ENCODE measurements around the gene MTHFD1L.

DNA sequence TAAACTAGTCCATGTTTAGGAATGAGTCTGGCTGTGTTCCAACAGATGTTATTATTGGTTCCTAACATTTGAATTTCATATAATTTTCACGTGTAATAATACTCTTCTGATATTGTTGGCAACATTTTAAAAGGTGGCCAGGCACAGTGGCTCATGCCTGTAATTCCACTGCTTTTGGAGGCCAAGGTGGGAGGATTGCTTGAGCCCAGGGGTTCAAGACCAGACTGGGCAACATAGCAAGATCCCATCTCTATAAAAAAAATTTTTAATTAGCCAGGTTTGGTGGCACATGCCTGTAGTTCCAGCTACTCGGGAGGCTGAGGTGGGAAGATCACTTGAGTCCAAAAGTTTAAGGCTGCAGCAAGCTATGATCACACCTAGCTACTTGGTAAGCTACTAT is 116.2 kb downstream of the MTHFD1L start:
- no peak for TF ChIP-seq POLR2AphosphoS5 (IDR thresholded peaks at IDR 0.05)
- TF ChIP-seq, protein P1, sequence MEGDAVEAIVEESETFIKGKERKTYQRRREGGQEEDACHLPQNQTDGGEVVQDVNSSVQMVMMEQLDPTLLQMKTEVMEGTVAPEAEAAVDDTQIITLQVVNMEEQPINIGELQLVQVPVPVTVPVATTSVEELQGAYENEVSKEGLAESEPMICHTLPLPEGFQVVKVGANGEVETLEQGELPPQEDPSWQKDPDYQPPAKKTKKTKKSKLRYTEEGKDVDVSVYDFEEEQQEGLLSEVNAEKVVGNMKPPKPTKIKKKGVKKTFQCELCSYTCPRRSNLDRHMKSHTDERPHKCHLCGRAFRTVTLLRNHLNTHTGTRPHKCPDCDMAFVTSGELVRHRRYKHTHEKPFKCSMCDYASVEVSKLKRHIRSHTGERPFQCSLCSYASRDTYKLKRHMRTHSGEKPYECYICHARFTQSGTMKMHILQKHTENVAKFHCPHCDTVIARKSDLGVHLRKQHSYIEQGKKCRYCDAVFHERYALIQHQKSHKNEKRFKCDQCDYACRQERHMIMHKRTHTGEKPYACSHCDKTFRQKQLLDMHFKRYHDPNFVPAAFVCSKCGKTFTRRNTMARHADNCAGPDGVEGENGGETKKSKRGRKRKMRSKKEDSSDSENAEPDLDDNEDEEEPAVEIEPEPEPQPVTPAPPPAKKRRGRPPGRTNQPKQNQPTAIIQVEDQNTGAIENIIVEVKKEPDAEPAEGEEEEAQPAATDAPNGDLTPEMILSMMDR (IDR thresholded peaks at IDR 0.05): no peak
